ENCODE measurements around the gene SLC13A4.

DNA sequence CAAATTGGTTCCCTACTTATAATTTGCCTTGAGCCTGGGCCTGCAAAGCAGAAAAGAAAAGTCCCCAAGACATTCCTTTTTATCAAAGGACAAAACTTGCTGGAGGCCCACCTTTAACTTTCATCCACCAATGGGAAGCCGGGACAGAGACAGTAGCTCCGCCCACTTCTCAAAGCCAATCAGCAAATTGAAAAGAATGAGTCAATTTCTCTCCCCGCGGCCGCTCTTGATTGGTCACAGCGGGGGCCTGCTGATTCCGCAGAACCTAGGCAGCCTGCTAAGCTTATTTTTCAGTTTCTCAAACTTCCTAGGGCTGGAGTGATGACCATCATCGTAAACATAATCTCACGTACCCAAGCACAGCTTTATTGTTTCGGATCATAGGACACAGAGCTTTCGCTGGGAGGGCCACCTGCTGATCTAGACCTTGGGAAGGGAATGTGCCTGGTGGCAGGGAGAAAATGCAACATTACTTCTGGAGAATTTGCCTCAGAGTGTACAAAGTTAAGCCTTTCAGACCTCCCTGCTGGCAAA lies at the start of gene SLC13A4:
- TF ChIP-seq, protein P1, sequence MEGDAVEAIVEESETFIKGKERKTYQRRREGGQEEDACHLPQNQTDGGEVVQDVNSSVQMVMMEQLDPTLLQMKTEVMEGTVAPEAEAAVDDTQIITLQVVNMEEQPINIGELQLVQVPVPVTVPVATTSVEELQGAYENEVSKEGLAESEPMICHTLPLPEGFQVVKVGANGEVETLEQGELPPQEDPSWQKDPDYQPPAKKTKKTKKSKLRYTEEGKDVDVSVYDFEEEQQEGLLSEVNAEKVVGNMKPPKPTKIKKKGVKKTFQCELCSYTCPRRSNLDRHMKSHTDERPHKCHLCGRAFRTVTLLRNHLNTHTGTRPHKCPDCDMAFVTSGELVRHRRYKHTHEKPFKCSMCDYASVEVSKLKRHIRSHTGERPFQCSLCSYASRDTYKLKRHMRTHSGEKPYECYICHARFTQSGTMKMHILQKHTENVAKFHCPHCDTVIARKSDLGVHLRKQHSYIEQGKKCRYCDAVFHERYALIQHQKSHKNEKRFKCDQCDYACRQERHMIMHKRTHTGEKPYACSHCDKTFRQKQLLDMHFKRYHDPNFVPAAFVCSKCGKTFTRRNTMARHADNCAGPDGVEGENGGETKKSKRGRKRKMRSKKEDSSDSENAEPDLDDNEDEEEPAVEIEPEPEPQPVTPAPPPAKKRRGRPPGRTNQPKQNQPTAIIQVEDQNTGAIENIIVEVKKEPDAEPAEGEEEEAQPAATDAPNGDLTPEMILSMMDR (IDR thresholded peaks at IDR 0.05) = no peak
- no peak for TF ChIP-seq POLR2AphosphoS5 (IDR thresholded peaks at IDR 0.05)

Measured in esophagus muscularis mucosa (tissue), 3 donors.